NAMALWA (cell line): ENCODE data around the gene TRIM9.

Source experiments
- DNase-seq: peaks from one replicate; pipeline ENCODE4 v3.0.0-alpha.2; 2015; ENCODE audit warnings: low spot score

Gene TRIM9

DNA sequence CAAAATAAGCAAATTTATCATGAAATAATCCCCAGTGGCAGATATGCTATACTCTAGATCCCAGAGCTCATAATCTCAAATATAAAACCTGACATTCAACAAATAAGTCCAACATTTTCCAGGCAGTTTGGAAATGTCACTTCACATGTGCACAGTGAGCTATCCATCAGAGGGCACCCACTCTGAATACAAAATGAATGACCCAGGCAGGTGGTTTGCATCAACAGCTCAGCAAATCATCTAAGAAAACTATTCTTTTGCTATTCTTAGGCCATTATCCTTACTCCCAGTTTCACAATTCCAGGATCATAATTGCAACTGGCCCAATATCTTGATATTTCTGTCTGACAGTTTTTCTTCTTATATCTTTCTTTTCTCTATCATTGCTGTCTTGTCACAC, 38.5 kb downstream of the TRIM9 start:
- no peak for DNase-seq

DNA sequence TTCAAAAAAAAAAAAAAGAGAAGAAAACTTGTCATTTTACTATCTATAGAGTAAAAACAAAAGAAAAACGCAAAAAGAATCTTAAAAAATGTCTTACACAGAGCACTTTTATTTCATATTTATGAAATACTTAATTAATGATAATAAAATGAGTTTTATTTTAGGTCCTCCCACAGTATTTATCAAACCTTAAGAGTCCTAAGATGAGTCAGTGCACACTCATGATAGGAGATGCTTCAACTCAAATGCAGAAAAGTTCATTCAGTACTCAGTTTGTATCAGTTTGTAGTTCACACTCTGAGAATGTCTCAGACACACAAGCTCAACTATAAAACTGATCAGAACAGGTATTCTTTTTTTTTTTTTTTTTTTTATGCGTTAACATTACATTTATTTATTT, 41.7 kb downstream of the TRIM9 start:
- no peak for DNase-seq

GRCh38 chr14:51044961-51045360, 49.9 kb downstream of the TRIM9 start:
- no peak for DNase-seq

DNA sequence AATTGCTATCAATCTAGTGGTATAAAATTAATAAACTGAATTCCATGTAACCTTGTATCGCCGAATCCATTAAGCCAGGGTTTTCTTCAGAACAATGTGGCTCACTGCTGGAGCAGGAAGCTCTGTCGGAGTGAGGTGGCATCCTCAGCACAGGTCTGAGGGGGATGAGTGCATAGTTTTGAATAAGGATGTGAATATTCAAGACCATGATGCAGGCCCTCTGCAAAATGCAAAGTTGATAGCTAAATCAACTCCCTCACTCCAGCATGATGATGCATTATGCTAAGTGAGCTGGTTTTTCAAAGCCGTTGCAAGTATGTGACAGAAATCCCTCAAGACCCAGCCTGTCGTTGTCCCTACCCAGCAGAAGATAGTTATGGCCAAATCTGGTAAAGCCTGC, 53.0 kb downstream of the TRIM9 start:
- no peak for DNase-seq

DNA sequence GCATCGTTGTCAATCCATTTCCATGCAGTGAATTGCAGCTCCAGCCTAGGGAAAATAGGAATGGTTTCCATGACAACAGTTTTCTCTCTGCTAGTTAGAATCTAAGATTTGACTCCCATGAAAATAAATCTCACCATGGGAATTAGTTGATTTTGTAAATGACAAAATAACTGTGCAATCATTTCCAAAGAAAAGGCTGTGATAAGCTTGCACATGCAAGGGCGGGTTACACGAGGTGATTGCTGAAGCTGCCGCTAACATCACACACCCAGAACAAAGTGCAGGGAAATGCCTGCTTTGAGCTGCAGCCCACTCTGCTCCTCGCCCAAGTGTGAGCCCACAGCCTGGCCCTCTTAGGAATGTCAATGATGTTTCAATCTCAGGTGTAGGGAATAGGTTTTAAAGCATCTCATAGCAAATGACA, 53.8 kb downstream of the TRIM9 start:
- DNase-seq: no peak

- DNase-seq: peak; percentile 37
These were observed 55.7 kb downstream of the TRIM9 start for GRCh38 chr14:51039252-51039651.

GRCh38 chr14:51035611-51036192, 59.2 kb downstream of the TRIM9 start:
- DNase-seq: no peak

DNA sequence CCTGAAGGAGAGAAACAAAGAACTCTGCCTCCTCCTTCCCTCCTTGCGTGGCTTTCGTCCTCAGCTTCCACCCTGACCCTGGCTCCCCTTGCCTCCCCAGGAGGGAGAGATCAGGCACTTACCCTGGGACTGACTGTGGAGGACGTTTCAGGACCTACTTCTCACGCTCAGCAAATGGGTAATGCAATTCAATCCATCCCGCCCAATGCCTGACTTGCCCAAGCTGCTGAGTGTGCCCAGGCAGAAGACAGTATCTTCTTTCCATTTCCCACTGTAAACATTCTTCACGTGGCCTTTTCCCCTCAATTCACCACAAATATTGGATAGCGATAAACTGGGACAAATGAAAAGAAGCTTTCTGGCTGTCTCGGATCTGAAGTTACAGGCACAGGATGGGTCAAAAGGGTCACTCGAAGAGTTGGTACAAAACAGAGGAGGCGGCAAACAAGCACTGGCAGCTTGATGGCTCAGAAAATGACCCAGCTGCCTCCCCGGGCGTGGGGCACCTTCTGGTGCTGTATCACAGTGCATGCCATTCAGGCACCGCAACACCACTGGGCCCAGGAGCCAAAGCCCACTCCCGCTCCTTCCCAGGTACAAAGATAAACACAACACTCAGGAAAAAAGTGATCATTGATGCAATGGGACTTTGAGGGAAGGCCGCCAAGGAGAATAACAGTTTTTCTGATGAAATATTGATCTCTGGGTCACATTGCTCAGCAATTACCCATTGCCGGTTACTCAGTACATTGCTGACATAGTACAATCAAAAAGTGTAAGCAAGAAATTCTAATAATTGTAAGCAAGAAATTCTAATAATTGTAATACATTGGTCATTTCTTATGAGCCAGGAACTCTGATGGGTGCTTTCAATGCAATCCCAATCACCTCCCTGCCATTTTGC, 65.8 kb downstream of the TRIM9 start:
- no peak for DNase-seq

DNA sequence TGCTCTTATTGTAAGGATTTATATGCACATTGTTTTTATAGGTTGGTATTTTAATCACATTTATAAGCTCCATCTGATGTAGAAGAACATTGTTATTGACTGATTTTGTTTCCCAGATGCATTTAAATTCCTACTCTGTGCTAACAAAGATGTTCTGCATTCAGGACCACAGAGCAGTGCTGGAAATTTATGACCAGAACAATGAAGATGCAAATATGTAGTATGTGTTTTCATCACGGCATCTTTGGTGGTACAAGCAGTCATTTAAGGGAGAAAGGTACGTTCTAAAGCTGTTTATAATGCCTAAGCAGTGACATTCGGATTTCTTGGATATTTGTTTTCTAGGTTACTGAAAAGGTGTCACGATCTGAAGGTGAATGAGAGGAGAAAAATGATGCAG, 66.5 kb downstream of the TRIM9 start:
- DNase-seq: no peak

GRCh38 chr14:51024377-51024776, 70.5 kb downstream of the TRIM9 start:
- DNase-seq: no peak

DNA sequence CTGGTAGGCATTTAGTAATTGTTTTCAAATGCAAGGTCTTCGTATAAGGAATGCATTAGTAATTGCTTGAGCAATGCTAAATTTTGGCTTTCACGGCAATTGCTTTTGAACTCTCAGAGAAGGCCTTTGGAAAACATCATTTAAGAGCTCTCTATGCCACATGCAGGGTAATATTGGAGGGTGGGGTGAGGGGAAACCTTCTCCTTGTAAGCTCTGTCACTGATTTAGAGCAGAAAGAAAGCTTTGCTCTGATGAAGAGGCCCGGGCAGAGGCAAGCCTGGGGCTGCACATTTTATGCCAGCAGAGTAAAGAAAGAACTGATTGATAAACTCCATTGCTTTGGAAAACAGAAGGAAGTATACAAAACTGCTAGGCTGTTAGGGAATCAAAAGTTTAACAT, 70.9 kb downstream of the TRIM9 start:
- no peak for DNase-seq

- no peak for DNase-seq
These were observed 72.1 kb downstream of the TRIM9 start for GRCh38 chr14:51022769-51023168.

DNA sequence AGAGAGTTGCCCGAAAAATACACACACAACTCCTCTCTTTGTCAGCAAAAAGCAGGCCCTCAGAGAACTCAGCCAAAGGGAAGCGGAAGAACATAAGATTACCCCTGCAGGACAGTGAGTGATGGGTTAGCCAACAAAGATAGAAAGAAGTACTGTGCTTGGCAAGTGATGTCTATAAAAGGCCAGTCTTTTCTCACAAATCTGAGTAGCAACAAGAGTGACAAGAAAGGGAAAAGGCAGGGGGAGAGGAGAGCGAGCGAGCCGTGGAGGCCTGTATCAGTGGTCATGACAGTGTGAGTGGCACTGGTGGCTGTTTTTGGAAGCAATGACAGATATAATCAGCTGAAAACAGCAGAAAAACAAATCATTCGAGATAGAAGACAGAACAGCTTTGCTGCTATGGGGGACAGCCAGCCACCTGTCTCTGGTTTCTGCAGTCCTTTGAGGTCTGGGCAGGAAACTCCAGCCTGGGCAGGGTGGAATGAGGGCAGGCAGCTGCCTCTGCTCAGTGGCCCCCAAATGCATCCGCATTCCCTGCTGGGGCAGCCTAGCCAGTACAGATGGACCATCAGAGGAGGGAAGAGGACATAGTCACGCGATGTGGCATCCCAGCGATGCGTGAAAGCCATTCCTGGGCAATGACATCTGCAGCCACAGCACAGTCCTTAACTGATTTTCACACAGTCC, 74.7 kb downstream of the TRIM9 start:
- DNase-seq: peak; percentile 1

- no peak for DNase-seq
These were observed 75.8 kb downstream of the TRIM9 start for GRCh38 chr14:51019089-51019488.

DNA sequence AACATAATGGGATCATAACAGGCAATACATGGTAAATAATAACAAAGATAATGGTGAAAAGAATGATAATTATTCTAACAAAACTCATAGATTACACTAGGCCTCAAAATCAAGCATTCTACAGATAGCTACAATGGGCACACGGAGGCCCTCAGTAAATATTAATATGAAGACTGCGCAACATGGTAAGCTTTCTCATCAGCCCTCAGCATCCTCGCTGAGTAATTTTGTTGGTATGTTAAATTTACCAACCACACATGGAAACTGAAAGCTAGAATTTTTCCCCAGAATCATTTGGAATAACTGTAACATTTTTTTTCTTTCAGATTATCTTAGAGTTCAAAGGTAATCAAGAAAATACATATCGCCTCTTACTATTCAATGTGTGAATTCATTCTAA, 76.4 kb downstream of the TRIM9 start:
- no peak for DNase-seq

DNA sequence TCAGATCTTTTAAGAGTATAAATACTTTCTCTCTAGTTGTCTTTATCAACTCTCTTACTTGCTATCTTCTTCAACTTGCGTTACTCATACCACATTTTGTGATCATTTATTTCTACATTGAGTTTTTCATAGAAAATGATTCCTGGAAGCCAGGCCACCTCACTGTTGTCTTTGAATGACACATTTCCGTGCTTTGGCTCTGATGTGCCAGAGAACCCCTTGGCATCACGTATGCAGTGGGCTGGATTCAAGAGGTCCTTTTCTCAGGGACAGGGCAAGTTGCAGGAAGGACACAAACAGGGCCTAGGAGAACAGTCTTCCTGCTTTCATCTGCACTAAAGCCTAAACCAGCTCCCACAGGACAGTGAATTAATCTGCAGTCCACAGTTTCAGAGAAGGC, 80.3 kb downstream of the TRIM9 start:
- no peak for DNase-seq

- DNase-seq: no peak
These were observed 80.8 kb downstream of the TRIM9 start for GRCh38 chr14:51014086-51014485.

DNA sequence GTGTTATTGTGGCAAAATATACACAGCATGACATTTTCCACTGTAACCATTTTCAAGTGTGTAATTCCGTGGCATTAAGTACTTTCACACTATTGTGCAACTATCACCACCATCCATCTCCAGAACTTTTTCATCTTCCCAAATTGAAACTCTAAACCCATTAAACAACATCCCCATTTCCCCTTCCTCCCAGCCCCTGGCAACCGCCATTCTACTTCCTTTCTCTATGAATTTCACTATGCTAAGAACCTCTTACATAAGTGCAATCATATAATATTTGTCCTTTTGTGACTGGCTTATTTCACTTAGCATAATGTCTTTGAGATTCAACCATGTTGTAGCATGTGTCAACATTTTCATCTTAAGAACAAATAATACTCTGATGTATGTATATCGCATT, 82.8 kb downstream of the TRIM9 start:
- no peak for DNase-seq

DNA sequence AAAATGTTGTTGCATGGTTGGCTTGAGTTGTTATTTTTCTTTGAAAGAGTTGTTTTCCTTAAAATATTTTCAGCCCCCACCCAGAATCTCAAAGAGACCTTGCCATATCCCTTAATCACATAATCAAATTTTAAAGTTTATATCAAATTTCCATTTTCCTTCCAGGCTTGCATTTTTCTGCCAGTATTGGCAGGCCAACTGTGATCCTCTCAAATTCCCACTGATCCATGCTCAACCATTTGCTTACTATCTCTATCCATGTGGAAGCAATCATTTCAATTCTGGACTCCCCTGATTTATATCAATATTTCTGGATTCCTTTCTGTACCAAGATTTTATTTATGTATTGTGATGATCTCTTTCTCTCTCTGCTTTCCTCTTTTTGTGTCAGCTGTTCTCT, 86.5 kb downstream of the TRIM9 start:
- DNase-seq: no peak

DNA sequence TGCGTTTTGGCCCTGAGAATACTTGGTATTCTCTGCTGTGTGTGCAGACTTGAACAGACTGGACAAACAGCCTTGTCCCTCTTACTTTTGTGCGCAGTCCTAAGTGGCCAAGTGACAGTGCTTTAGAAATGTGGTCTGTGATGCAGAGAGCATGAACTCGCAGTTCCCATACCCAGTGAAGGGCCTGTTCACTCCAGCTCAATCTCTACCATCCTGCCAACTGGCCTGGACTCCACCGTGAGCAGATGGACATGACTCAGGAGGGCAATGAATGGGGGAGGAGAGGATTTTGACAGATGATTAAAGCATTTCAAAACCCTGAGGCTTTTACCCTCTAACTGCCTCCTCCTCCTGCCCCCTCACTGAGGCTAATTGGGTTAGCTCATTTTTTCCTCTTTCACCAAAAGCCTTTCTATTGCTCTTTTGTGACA, 88.1 kb downstream of the TRIM9 start:
- no peak for DNase-seq

- no peak for DNase-seq
These were observed 88.6 kb downstream of the TRIM9 start for GRCh38 chr14:51006324-51006723.

DNA sequence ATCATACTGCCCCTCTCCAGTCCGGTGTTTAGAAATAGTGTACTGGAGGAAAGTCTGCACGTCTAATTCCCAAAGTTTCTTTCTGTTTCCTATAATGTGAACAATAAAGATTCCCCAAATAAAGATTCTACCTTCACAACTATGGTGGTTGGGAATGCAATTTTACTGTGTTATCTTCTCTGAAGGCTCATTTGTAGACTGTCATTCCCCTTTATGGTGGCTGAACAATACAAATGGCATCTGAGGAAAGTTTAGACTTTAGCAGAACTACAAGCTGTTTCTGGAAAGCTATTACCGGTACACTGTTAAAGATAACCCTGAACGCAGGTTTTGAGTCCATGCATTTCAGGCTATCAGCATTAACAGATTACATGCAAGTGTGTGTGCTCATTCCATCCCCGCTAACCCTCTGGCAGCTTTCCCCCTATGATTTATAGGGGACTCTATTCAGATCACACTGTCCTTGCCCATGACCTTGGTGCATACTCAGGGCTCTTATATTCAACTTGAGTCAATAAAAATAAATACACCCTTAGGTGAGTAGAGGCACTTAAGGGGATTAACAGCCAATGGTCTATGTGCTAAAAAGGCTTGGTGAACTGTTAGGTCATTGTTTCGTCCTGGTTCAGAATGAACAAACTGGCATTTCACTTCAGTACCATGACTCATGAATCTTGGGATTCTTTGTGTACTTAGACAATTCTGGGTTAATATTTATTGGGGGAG, 89.9 kb downstream of the TRIM9 start:
- DNase-seq: no peak
